GM12878 (cell line): Measurements from ENCODE around the gene SNAP47.

Source experiments
- EZH2 ChIP-seq: IDR thresholded peaks from 2 replicates; pipeline ENCODE4 v1.6.1; 2012; ENCODE audit warnings: low read depth, mild to moderate bottlenecking, control low read depth, inconsistent platforms, low read length, borderline replicate concordance; ENCODE audit not compliant: control insufficient read depth
- FOXM1 ChIP-seq: IDR thresholded peaks from 2 replicates; pipeline ENCODE4 v1.6.1; 2012; ENCODE audit warnings: low read depth, mild to moderate bottlenecking, inconsistent platforms, low read length, moderate library complexity
- KDM1A ChIP-seq: fragments of 200-600 bp; sonication (generic); IDR thresholded peaks from 2 replicates; pipeline ENCODE4 v1.6.1; 2016; ENCODE audit warnings: borderline replicate concordance
- POLR2A ChIP-seq: IDR thresholded peaks from 2 replicates; pipeline ENCODE4 v1.6.1; 2011; ENCODE audit warnings: low read depth, mild to moderate bottlenecking, low read length
- SIN3A ChIP-seq: IDR thresholded peaks from 2 replicates; pipeline ENCODE4 v1.6.1; 2012; ENCODE audit warnings: low read depth, low read length, improper control_type of control experiment
- YY1 ChIP-seq: IDR thresholded peaks from 2 replicates; pipeline ENCODE4 v1.6.1; 2011; ENCODE audit warnings: low read depth, mild to moderate bottlenecking, low read length
- TF ChIP-seq, protein P1 (sequence below): fragments of 450-650 bp; IDR thresholded peaks from 2 replicates; pipeline ENCODE4 v1.6.1; 2018; ENCODE audit warnings: mild to moderate bottlenecking, low read depth, moderate library complexity; ENCODE audit not compliant: partially characterized antibody

DNA sequence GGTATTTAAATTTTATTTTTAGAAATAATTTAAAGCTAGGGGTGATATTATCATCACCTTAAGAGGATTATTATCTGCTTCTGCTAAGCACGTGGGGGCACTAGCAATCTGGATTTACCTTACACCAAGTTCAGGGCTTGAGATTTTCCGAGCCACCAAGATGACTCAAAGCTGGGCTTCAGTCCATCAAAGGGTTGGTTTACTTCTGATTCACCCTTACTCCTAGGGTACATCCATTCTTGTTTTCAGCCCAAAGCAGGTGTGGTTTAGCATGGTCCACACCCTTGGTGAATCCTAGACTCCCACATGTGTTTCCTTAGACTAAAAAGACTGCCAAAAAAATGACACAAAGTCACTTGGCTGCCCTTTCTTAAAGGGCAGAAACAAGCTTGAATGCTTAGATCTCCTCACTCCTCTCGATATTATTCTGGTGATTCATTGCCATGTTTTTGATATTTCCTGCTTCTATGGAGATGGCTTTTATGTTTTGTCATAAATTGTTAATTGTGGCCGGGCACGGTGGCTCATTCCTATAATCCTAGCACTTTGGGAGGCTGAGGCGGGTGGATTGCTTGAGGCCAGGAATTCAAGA lies 70.5 kb downstream of the SNAP47 start:
- TF ChIP-seq YY1 (no peak), FOXM1 (no peak), EZH2 (no peak), KDM1A (no peak), SIN3A (no peak), POLR2A (no peak)
- TF ChIP-seq, protein P1, sequence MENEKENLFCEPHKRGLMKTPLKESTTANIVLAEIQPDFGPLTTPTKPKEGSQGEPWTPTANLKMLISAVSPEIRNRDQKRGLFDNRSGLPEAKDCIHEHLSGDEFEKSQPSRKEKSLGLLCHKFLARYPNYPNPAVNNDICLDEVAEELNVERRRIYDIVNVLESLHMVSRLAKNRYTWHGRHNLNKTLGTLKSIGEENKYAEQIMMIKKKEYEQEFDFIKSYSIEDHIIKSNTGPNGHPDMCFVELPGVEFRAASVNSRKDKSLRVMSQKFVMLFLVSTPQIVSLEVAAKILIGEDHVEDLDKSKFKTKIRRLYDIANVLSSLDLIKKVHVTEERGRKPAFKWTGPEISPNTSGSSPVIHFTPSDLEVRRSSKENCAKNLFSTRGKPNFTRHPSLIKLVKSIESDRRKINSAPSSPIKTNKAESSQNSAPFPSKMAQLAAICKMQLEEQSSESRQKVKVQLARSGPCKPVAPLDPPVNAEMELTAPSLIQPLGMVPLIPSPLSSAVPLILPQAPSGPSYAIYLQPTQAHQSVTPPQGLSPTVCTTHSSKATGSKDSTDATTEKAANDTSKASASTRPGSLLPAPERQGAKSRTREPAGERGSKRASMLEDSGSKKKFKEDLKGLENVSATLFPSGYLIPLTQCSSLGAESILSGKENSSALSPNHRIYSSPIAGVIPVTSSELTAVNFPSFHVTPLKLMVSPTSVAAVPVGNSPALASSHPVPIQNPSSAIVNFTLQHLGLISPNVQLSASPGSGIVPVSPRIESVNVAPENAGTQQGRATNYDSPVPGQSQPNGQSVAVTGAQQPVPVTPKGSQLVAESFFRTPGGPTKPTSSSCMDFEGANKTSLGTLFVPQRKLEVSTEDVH, result no peak
